ENCODE measurements around the gene CHAT. TPM values are rescaled to one million over a fixed set of nuclear protein-coding genes. Genes with fewer than 3 reads are reported as not detected.

Gene CHAT
- total RNA-seq, 4 donors from 2014 or later = not detected

GRCh38 chr10:49619613-49620012, 5.8 kb downstream of the CHAT start:
- no peaks in the 10 kb centered on the region for H3K9me3 ChIP-seq
- TF ChIP-seq CTCF (IDR thresholded peaks at IDR 0.05) (no peak), POLR2A (IDR thresholded peaks at IDR 0.05) (no peak)
- H3K27me3 ChIP-seq = peaks cover 0 to 8% of the 10 kb centered on the region in 2 donors
- intact Hi-C loops (cut with DNase I; ENCODE audit: low total_unique reads) = no loop called here
- H3K36me3 ChIP-seq = no peaks in the 10 kb centered on the region
- no peak overlapping the region for H3K4me3 ChIP-seq
- no peaks in the 10 kb centered on the region for H3K4me1 ChIP-seq
- DNase-seq = no peak
- no peak overlapping the region for H3K27ac ChIP-seq

- H3K27me3 ChIP-seq = peaks cover 0 to 4% of the 10 kb centered on the region in 2 donors
- intact Hi-C loops (cut with DNase I; ENCODE audit: low total_unique reads) = no loop called here
- H3K4me1 ChIP-seq = no peaks in the 10 kb centered on the region
- no peak for TF ChIP-seq CTCF (IDR thresholded peaks at IDR 0.05)
- TF ChIP-seq POLR2A (IDR thresholded peaks at IDR 0.05) = no peak
- H3K36me3 ChIP-seq = no peaks in the 10 kb centered on the region
- no peaks in the 10 kb centered on the region for H3K9me3 ChIP-seq
- no peak overlapping the region for H3K4me3 ChIP-seq
- no peak overlapping the region for H3K27ac ChIP-seq
- no peak for DNase-seq
These were observed 6.5 kb downstream of the CHAT start for GRCh38 chr10:49620286-49620810.

- Histone ChIP-seq H3K27ac (no peak overlapping the region), H3K27me3 (no peaks in the 10 kb centered on the region), H3K36me3 (no peaks in the 10 kb centered on the region), H3K4me1 (no peaks in the 10 kb centered on the region), H3K4me3 (no peak overlapping the region), H3K9me3 (no peaks in the 10 kb centered on the region)
- intact Hi-C loops (cut with DNase I; ENCODE audit: low total_unique reads) = no loop called here
- DNase-seq = no peak
- TF ChIP-seq CTCF (IDR thresholded peaks at IDR 0.05) (no peak), POLR2A (IDR thresholded peaks at IDR 0.05) (no peak)
These were observed 7.1 kb downstream of the CHAT start for GRCh38 chr10:49620841-49621378.

GRCh38 chr10:49621561-49621960, 7.7 kb downstream of the CHAT start:
- Histone ChIP-seq H3K4me3 (no peak overlapping the region), H3K9me3 (no peaks in the 10 kb centered on the region), H3K36me3 (no peaks in the 10 kb centered on the region), H3K27me3 (no peaks in the 10 kb centered on the region), H3K4me1 (no peaks in the 10 kb centered on the region), H3K27ac (no peak overlapping the region)
- TF ChIP-seq POLR2A (IDR thresholded peaks at IDR 0.05) (no peak), CTCF (IDR thresholded peaks at IDR 0.05) (no peak)
- no peak for DNase-seq
- intact Hi-C loops (cut with DNase I; ENCODE audit: low total_unique reads) = no loop called here

- H3K4me1 ChIP-seq = no peaks in the 10 kb centered on the region
- no peaks in the 10 kb centered on the region for H3K36me3 ChIP-seq
- no peaks in the 10 kb centered on the region for H3K9me3 ChIP-seq
- no peak overlapping the region for H3K27ac ChIP-seq
- intact Hi-C loops (cut with DNase I; ENCODE audit: low total_unique reads) = no loop called here
- no peak for TF ChIP-seq CTCF (IDR thresholded peaks at IDR 0.05)
- no peak for TF ChIP-seq POLR2A (IDR thresholded peaks at IDR 0.05)
- DNase-seq = no peak
- H3K4me3 ChIP-seq = no peak overlapping the region
- H3K27me3 ChIP-seq = no peaks in the 10 kb centered on the region
These were observed 8.9 kb downstream of the CHAT start for GRCh38 chr10:49622426-49623425.
